ENCODE data around the gene KCNIP4. TPM values are rescaled to one million over a fixed set of nuclear protein-coding genes. Genes with fewer than 3 reads are reported as not detected.

Gene KCNIP4
- total and polyA plus RNA-seq, 2 donors (not counting 1 experiment from before 2014, with no cell fraction given): not detected

GRCh38 chr4:21209860-21210259 is 738.7 kb downstream of the KCNIP4 start:
- Histone ChIP-seq H3K4me3 (ENCODE audit: control extremely low read depth in 1 of 5, extremely low read depth in 1 of 5, insufficient read depth in 1 of 5, low read depth in 2 of 5, low read length in 4 of 5) (no peak overlapping the region), H4K20me1 (ENCODE audit: control insufficient read depth, insufficient read depth, low read length, poor library complexity, severe bottlenecking) (no peaks in the 10 kb centered on the region), H3K79me2 (ENCODE audit: control insufficient read depth, insufficient read depth, low read length) (no peaks in the 10 kb centered on the region), H3K9me3 (ENCODE audit: control extremely low read depth in 1 of 3, control insufficient read depth in 2 of 3, insufficient read depth in 1 of 3, low read length in 2 of 3) (peaks cover 0 to 4% (median 0%) of the 10 kb centered on the region in 3 donors), H3K36me3 (replicated peaks in 1 of 2; ENCODE audit: control extremely low read depth in 1 of 2, control insufficient read depth in 1 of 2, extremely low read depth in 1 of 2, insufficient read depth in 2 of 2, low read length in 1 of 2) (no peaks in the 10 kb centered on the region), H3K27ac (ENCODE audit: low read length in 2 of 2) (no peak overlapping the region), H3K27me3 (replicated peaks in 1 of 4; ENCODE audit: control extremely low read depth in 1 of 4, control insufficient read depth in 3 of 4, insufficient read depth in 4 of 4, low read length in 3 of 4) (no peaks in the 10 kb centered on the region), H3K4me2 (replicated peaks; ENCODE audit: low read depth, low read length, poor library complexity, severe bottlenecking) (no peak overlapping the region), H2AFZ (ENCODE audit: insufficient read depth, low read depth, low read length, poor library complexity, severe bottlenecking) (no peak overlapping the region), H3K4me1 (ENCODE audit: control insufficient read depth in 2 of 2, insufficient read depth in 2 of 2, low read length in 2 of 2) (no peaks in the 10 kb centered on the region), H3K9ac (ENCODE audit: low read length) (no peak overlapping the region)
- intact Hi-C loops (cut with micrococcal nuclease): no loop called here
- no peak overlapping the region for H3K27ac Mint-ChIP-seq
- ChIA-PET POLR2A (no interaction called here), CTCF (no interaction called here)
- DNase-seq: no peak
- no peak overlapping the region for H3K4me3 Mint-ChIP-seq
- H3K4me1 Mint-ChIP-seq: no peaks in the 10 kb centered on the region
- no peaks in the 10 kb centered on the region for H3K27me3 Mint-ChIP-seq
- no CpG with 5 or more reads among the region's 2 CpGs for WGBS (ENCODE audit: insufficient coverage)
- H3K9me3 Mint-ChIP-seq (ENCODE audit: insufficient read depth): peaks cover 9% of the 10 kb centered on the region
- no peak for ATAC-seq (ENCODE audit: low read depth)
- no peak for TF ChIP-seq EZH2 (IDR thresholded peaks at IDR 0.05; ENCODE audit: borderline replicate concordance, insufficient read depth, low read depth, low read length, poor library complexity, severe bottlenecking)
- TF ChIP-seq, protein P1, sequence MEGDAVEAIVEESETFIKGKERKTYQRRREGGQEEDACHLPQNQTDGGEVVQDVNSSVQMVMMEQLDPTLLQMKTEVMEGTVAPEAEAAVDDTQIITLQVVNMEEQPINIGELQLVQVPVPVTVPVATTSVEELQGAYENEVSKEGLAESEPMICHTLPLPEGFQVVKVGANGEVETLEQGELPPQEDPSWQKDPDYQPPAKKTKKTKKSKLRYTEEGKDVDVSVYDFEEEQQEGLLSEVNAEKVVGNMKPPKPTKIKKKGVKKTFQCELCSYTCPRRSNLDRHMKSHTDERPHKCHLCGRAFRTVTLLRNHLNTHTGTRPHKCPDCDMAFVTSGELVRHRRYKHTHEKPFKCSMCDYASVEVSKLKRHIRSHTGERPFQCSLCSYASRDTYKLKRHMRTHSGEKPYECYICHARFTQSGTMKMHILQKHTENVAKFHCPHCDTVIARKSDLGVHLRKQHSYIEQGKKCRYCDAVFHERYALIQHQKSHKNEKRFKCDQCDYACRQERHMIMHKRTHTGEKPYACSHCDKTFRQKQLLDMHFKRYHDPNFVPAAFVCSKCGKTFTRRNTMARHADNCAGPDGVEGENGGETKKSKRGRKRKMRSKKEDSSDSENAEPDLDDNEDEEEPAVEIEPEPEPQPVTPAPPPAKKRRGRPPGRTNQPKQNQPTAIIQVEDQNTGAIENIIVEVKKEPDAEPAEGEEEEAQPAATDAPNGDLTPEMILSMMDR (IDR thresholded peaks at IDR 0.05): no peak

- Mint-ChIP-seq H3K27ac (no peak overlapping the region), H3K4me3 (no peak overlapping the region)
Measured at GRCh38 chr4:21205821-21206531, 742.6 kb downstream of the KCNIP4 start.

More at GRCh38 chr4:21205821-21206531, 742.6 kb downstream of the KCNIP4 start:
- ATAC-seq (ENCODE audit: low read depth): no peak
- no peaks in the 10 kb centered on the region for H3K79me2 ChIP-seq (ENCODE audit: control insufficient read depth, insufficient read depth, low read length)
- intact Hi-C loops (cut with micrococcal nuclease): no loop called here
- DNase-seq: no peak
- no peak overlapping the region for H3K27ac ChIP-seq (ENCODE audit: low read length in 2 of 2)
- no peak for TF ChIP-seq EZH2 (IDR thresholded peaks at IDR 0.05; ENCODE audit: borderline replicate concordance, insufficient read depth, low read depth, low read length, poor library complexity, severe bottlenecking)
- TF ChIP-seq, protein P1 (IDR thresholded peaks at IDR 0.05): no peak
- 63% methylated on average over 3 of the region's 6 CpGs for WGBS (ENCODE audit: insufficient coverage)
- ChIA-PET CTCF (no interaction called here), POLR2A (no interaction called here)
- H3K4me1 ChIP-seq (ENCODE audit: control insufficient read depth in 2 of 2, insufficient read depth in 2 of 2, low read length in 2 of 2): no peaks in the 10 kb centered on the region
- Mint-ChIP-seq H3K4me1 (no peaks in the 10 kb centered on the region), H3K27me3 (no peaks in the 10 kb centered on the region), H3K9me3 (ENCODE audit: insufficient read depth) (peaks cover 11% of the 10 kb centered on the region)
- no peak overlapping the region for H3K9ac ChIP-seq (ENCODE audit: low read length)
- no peaks in the 10 kb centered on the region for H3K36me3 ChIP-seq (replicated peaks in 1 of 2; ENCODE audit: control extremely low read depth in 1 of 2, control insufficient read depth in 1 of 2, extremely low read depth in 1 of 2, insufficient read depth in 2 of 2, low read length in 1 of 2)
- H3K4me2 ChIP-seq (replicated peaks; ENCODE audit: low read depth, low read length, poor library complexity, severe bottlenecking): no peak overlapping the region
- H3K9me3 ChIP-seq (ENCODE audit: control extremely low read depth in 1 of 3, control insufficient read depth in 2 of 3, insufficient read depth in 1 of 3, low read length in 2 of 3): peaks cover 0 to 6% (median 0%) of the 10 kb centered on the region in 3 donors
- H3K27me3 ChIP-seq (replicated peaks in 1 of 4; ENCODE audit: control extremely low read depth in 1 of 4, control insufficient read depth in 3 of 4, insufficient read depth in 4 of 4, low read length in 3 of 4): no peaks in the 10 kb centered on the region
- no peak overlapping the region for H2AFZ ChIP-seq (ENCODE audit: insufficient read depth, low read depth, low read length, poor library complexity, severe bottlenecking)
- no peak overlapping the region for H3K4me3 ChIP-seq (ENCODE audit: control extremely low read depth in 1 of 5, extremely low read depth in 1 of 5, insufficient read depth in 1 of 5, low read depth in 2 of 5, low read length in 4 of 5)
- H4K20me1 ChIP-seq (ENCODE audit: control insufficient read depth, insufficient read depth, low read length, poor library complexity, severe bottlenecking): no peaks in the 10 kb centered on the region
